ENCODE measurements around the gene HSP90AB1.

The HSP90AB1 gene

DNA sequence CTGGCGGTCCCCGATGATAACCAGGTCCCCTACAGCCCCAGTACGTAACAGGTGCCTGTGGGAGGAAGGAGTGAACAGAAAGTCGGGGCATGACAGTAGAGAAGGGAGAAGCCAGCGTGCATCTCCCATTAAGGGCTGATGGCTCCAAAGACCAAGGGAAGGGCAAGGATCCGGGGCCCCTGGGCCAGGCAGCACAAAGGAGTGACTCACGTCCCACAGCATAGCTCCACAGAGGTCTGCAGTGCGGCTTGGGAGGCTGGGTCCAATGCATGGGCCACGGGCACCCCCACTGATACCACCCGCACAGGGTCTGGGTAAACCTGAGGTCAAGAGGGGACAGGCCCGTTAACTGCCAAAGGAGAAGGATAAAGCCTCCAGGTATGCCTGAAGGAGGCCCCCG is 56.0 kb downstream of the HSP90AB1 start:
- TF ChIP-seq, protein P1, sequence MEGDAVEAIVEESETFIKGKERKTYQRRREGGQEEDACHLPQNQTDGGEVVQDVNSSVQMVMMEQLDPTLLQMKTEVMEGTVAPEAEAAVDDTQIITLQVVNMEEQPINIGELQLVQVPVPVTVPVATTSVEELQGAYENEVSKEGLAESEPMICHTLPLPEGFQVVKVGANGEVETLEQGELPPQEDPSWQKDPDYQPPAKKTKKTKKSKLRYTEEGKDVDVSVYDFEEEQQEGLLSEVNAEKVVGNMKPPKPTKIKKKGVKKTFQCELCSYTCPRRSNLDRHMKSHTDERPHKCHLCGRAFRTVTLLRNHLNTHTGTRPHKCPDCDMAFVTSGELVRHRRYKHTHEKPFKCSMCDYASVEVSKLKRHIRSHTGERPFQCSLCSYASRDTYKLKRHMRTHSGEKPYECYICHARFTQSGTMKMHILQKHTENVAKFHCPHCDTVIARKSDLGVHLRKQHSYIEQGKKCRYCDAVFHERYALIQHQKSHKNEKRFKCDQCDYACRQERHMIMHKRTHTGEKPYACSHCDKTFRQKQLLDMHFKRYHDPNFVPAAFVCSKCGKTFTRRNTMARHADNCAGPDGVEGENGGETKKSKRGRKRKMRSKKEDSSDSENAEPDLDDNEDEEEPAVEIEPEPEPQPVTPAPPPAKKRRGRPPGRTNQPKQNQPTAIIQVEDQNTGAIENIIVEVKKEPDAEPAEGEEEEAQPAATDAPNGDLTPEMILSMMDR (IDR thresholded peaks at IDR 0.05; ENCODE audit: low read depth, low read length): no peak
- no peak for TF ChIP-seq EZH2phosphoT487 (IDR thresholded peaks at IDR 0.05; ENCODE audit: low read depth)
- Histone ChIP-seq H3K79me2 (ENCODE audit: low read length) (no peaks in the 10 kb centered on the region), H3K4me3 (ENCODE audit: low read length) (no peak overlapping the region), H3K27me3 (ENCODE audit: low read depth, low read length) (no peaks in the 10 kb centered on the region), H3K4me1 (ENCODE audit: low read length) (no peaks in the 10 kb centered on the region), H2AFZ (ENCODE audit: low read depth, low read length) (no peak overlapping the region), H4K20me1 (ENCODE audit: insufficient read depth, low read length) (peaks cover 3% of the 10 kb centered on the region; the same call in 1 of the 2 replicates), H3K27ac (ENCODE audit: low read length) (no peak overlapping the region), H3K36me3 (replicated peaks; ENCODE audit: low read depth, low read length) (peaks cover 75% of the 10 kb centered on the region), H3K4me2 (ENCODE audit: low read length) (no peak overlapping the region), H3K9me3 (ENCODE audit: insufficient read depth, low read length) (no peaks in the 10 kb centered on the region), H3K9ac (ENCODE audit: low read length) (no peak overlapping the region)
